DND-41 (cell line): ENCODE data around the gene RBM46.

Source experiments
- ATAC-seq: fragments of 200-7000 bp; cut with Tn5 transposase; 3 replicates; pipeline ENCODE4 v1.9.1; 2021; ENCODE audit warnings: low read depth; ENCODE audit not compliant: insufficient read depth
- DNase-seq: peaks from one replicate; pipeline ENCODE4 v3.0.0-alpha.2; 2020
- H2AFZ ChIP-seq: 2 replicates; pipeline ENCODE4 v1.6.0; 2012; ENCODE audit warnings: low read depth, low read length
- H3K27ac ChIP-seq: 2 replicates; pipeline ENCODE4 v1.5.1; 2012; ENCODE audit warnings: low read length, inconsistent platforms
- H3K27me3 ChIP-seq: fragments of 200-600 bp; sonication (generic); 2 replicates; pipeline ENCODE4 v1.6.0; 2012; ENCODE audit warnings: low read length, mild to moderate bottlenecking, inconsistent platforms; ENCODE audit not compliant: insufficient read depth, poor library complexity
- H3K36me3 ChIP-seq: 2 replicates; pipeline ENCODE4 v1.5.1; 2012; ENCODE audit warnings: low read length, inconsistent platforms; ENCODE audit not compliant: insufficient read depth
- H3K4me1 ChIP-seq: 2 replicates; pipeline ENCODE4 v1.5.1; 2012; ENCODE audit warnings: mild to moderate bottlenecking, low read length; ENCODE audit not compliant: insufficient read depth
- H3K4me2 ChIP-seq: 2 replicates; pipeline ENCODE4 v1.6.0; 2012; ENCODE audit warnings: mild to moderate bottlenecking, moderate library complexity, low read length, inconsistent platforms; ENCODE audit not compliant: insufficient read depth
- H3K4me3 ChIP-seq, 2 experiments: fragments of 200-600 bp in 1 of 2; shearing (Covaris generic) in 1 of 2; 2 replicates each; pipeline ENCODE4 v1.5.1; 2012 to 2016; ENCODE audit warnings: inconsistent platforms in 2 of 2, low read length in 2 of 2, mild to moderate bottlenecking in 2 of 2, low read depth in 1 of 2, moderate library complexity in 1 of 2
- H3K79me2 ChIP-seq: 2 replicates; pipeline ENCODE4 v1.6.0; 2012; ENCODE audit warnings: low read length, inconsistent platforms; ENCODE audit not compliant: insufficient read depth
- H3K9ac ChIP-seq: 2 replicates; pipeline ENCODE4 v1.6.0; 2012; ENCODE audit warnings: low read depth, mild to moderate bottlenecking, inconsistent platforms, low read length, moderate library complexity
- H3K9me3 ChIP-seq: 2 replicates; pipeline ENCODE4 v1.5.1; 2012; ENCODE audit warnings: low read length, moderate library complexity, mild to moderate bottlenecking, inconsistent platforms; ENCODE audit not compliant: insufficient read depth, severe bottlenecking
- H4K20me1 ChIP-seq: 2 replicates; pipeline ENCODE4 v1.6.0; 2012; ENCODE audit warnings: low read length; ENCODE audit not compliant: insufficient read depth
- CTCF ChIP-seq: IDR thresholded peaks from 2 replicates; pipeline ENCODE4 v1.5.1; 2012; ENCODE audit warnings: borderline replicate concordance, low read length, moderate library complexity, mild to moderate bottlenecking; ENCODE audit not compliant: poor library complexity, severe bottlenecking; ENCODE audit errors: extremely low read depth
- EZH2 ChIP-seq: IDR thresholded peaks from 3 replicates; pipeline ENCODE4 v1.6.1; 2012; ENCODE audit warnings: borderline replicate concordance, low read depth, mild to moderate bottlenecking, moderate library complexity, low read length, inconsistent platforms; ENCODE audit not compliant: severe bottlenecking

The RBM46 gene

GRCh38 chr4:154736770-154737169 lies 44.3 kb upstream of the RBM46 start:
- H3K4me2 ChIP-seq, result no peak overlapping the region
- no peaks in the 10 kb centered on the region for H4K20me1 ChIP-seq
- H3K36me3 ChIP-seq, result no peaks in the 10 kb centered on the region
- no peaks in the 10 kb centered on the region for H3K4me1 ChIP-seq
- no peak overlapping the region for H2AFZ ChIP-seq
- DNase-seq (no peak), ATAC-seq (no peak)
- H3K9me3 ChIP-seq, result no peaks in the 10 kb centered on the region
- H3K9ac ChIP-seq, result no peak overlapping the region
- H3K4me3 ChIP-seq, result no peak overlapping the region
- no peak overlapping the region for H3K27ac ChIP-seq
- H3K79me2 ChIP-seq, result no peaks in the 10 kb centered on the region
- peaks cover 2% of the 10 kb centered on the region for H3K27me3 ChIP-seq
- TF ChIP-seq EZH2, result no peak

- no peak overlapping the region for H3K4me3 ChIP-seq
- H2AFZ ChIP-seq, result no peak overlapping the region
- H3K4me1 ChIP-seq, result no peaks in the 10 kb centered on the region
- H3K9ac ChIP-seq, result no peak overlapping the region
- no peak for ATAC-seq
- no peaks in the 10 kb centered on the region for H3K79me2 ChIP-seq
- H4K20me1 ChIP-seq, result no peaks in the 10 kb centered on the region
- no peaks in the 10 kb centered on the region for H3K9me3 ChIP-seq
- no peaks in the 10 kb centered on the region for H3K36me3 ChIP-seq
- no peaks in the 10 kb centered on the region for H3K27me3 ChIP-seq
- DNase-seq, result no peak
- no peak for TF ChIP-seq EZH2
- no peak for TF ChIP-seq CTCF
- no peak overlapping the region for H3K27ac ChIP-seq
- H3K4me2 ChIP-seq, result no peak overlapping the region
These were observed 42.6 kb upstream of the RBM46 start for GRCh38 chr4:154738426-154738825.

- Histone ChIP-seq H3K4me3 (no peak overlapping the region), H3K79me2 (no peaks in the 10 kb centered on the region), H2AFZ (no peak overlapping the region), H3K9me3 (no peaks in the 10 kb centered on the region), H3K27ac (no peak overlapping the region), H3K27me3 (no peaks in the 10 kb centered on the region), H3K9ac (no peak overlapping the region), H3K4me2 (no peak overlapping the region), H4K20me1 (no peaks in the 10 kb centered on the region), H3K36me3 (no peaks in the 10 kb centered on the region), H3K4me1 (no peaks in the 10 kb centered on the region)
- no peak for TF ChIP-seq EZH2
- no peak for TF ChIP-seq CTCF
- DNase-seq (no peak), ATAC-seq (no peak)
These were observed 42.0 kb upstream of the RBM46 start for GRCh38 chr4:154739111-154739510.

GRCh38 chr4:154740462-154740861 lies 40.6 kb upstream of the RBM46 start:
- Histone ChIP-seq H4K20me1 (no peaks in the 10 kb centered on the region), H3K4me1 (no peaks in the 10 kb centered on the region), H3K27ac (no peak overlapping the region), H3K4me2 (no peak overlapping the region), H3K27me3 (no peaks in the 10 kb centered on the region), H3K36me3 (no peaks in the 10 kb centered on the region), H3K9ac (no peak overlapping the region), H3K79me2 (no peaks in the 10 kb centered on the region), H3K4me3 (no peak overlapping the region), H2AFZ (no peak overlapping the region), H3K9me3 (no peaks in the 10 kb centered on the region)
- DNase-seq (no peak), ATAC-seq (no peak)
- TF ChIP-seq EZH2 (no peak), CTCF (no peak)
